Measurements from ENCODE around the gene ALX4.

Gene ALX4

DNA sequence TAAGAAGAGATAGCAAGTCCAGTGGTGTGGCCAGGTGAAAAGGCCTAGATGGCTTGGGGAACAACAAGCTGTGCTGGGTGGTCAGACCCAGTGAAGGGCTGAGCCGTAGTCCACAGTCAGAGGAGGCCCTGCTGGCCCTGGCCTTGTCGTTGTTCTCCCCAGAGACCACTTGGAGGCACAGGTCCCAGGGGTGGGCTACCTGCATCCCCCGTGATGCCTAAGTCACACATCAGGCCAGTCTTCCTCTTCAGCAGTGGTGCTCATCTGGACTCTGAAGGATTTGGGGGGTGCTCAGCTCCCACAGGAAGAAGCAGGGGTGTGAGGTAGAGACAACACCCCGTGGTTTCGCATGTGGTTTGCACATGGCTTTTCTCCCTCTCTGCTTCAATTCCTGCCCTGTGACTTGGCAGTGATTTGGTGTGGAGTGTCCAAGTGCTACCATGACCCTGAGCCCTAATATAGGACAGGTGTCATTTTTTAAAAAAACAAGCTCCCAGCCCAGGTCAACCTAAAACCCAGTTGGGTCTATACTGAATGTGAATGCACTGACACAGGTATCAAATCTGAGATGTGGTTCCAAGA lies 51.0 kb downstream of the ALX4 start:
- no peak overlapping the region for H3K18ac ChIP-seq (ENCODE audit: low read length)
- WGBS (ENCODE audit: extremely low coverage, insufficient coverage, insufficient read length), result no CpG with 5 or more reads among the region's 5 CpGs

DNA sequence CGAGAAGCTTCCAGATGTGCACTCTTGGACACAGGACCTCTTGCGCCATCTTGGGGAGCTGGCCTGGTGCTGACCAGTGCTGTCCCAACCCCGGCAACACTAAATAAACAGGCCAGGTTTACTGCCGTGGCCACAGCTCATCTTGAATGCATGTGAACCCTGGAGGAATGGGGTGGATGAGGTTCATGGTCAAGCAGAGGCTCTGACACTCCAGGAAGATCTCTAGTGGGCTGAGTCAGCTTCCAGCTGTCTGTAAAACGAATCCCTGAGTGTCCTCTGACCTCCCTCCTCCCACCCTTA lies 51.8 kb downstream of the ALX4 start:
- Histone ChIP-seq H3K36me3 (ENCODE audit: control insufficient read depth in 1 of 2, insufficient read depth in 2 of 2, low read length in 2 of 2) (no peaks in the 10 kb centered on the region), H4K12ac (ENCODE audit: low read depth, low read length) (no peak overlapping the region), H3K27ac (ENCODE audit: low read depth, low read length) (no peak overlapping the region), H3K27me3 (ENCODE audit: insufficient read depth, low read length) (no peaks in the 10 kb centered on the region), H3K4me3 (ENCODE audit: low read depth, low read length) (no peak overlapping the region), H3K14ac (ENCODE audit: low read length) (no peak overlapping the region), H2BK12ac (ENCODE audit: low read length) (no peak overlapping the region), H3K9me3 (ENCODE audit: insufficient read depth, low read depth, low read length) (no peaks in the 10 kb centered on the region), H2AFZ (ENCODE audit: insufficient read depth, low read length, poor library complexity) (no peak overlapping the region), H2AK5ac (ENCODE audit: low read length) (no peak overlapping the region), H4K8ac (ENCODE audit: low read depth, low read length) (no peak overlapping the region), H3K4ac (ENCODE audit: low read depth, low read length) (no peak overlapping the region), H4K91ac (ENCODE audit: low read depth, low read length) (no peak overlapping the region), H3K79me2 (ENCODE audit: control insufficient read depth, insufficient read depth, low read length, poor library complexity) (no peaks in the 10 kb centered on the region), H3K79me1 (ENCODE audit: low read length) (no peaks in the 10 kb centered on the region), H3K4me2 (ENCODE audit: low read length) (no peak overlapping the region), H3K4me1 (ENCODE audit: control insufficient read depth in 1 of 2, insufficient read depth in 2 of 2, low read length in 2 of 2) (no peaks in the 10 kb centered on the region), H3K9ac (ENCODE audit: low read length) (no peak overlapping the region), H3K23ac (ENCODE audit: low read length) (no peak overlapping the region), H2BK5ac (ENCODE audit: low read depth, low read length, poor library complexity) (no peak overlapping the region), H2BK120ac (ENCODE audit: insufficient read depth, low read length, poor library complexity) (no peak overlapping the region), H3K18ac (ENCODE audit: low read length) (no peak overlapping the region)
- WGBS (ENCODE audit: extremely low coverage, insufficient coverage, insufficient read length), result no CpG with 5 or more reads among the region's 5 CpGs
- no peak for DNase-seq

More for the DNA sequence above, 51.0 kb downstream of the ALX4 start:
- no peak overlapping the region for H3K4me3 ChIP-seq (ENCODE audit: low read depth, low read length)
- H3K14ac ChIP-seq (ENCODE audit: low read length), result no peak overlapping the region
- no peak overlapping the region for H4K12ac ChIP-seq (ENCODE audit: low read depth, low read length)
- no peaks in the 10 kb centered on the region for H3K4me1 ChIP-seq (ENCODE audit: control insufficient read depth in 1 of 2, insufficient read depth in 2 of 2, low read length in 2 of 2)
- no peaks in the 10 kb centered on the region for H3K9me3 ChIP-seq (ENCODE audit: insufficient read depth, low read depth, low read length)
- no peak overlapping the region for H3K27ac ChIP-seq (ENCODE audit: low read depth, low read length)
- H3K9ac ChIP-seq (ENCODE audit: low read length), result no peak overlapping the region
- no peaks in the 10 kb centered on the region for H3K79me1 ChIP-seq (ENCODE audit: low read length)
- no peak overlapping the region for H2BK12ac ChIP-seq (ENCODE audit: low read length)
- H3K23ac ChIP-seq (ENCODE audit: low read length), result no peak overlapping the region
- H3K36me3 ChIP-seq (ENCODE audit: control insufficient read depth in 1 of 2, insufficient read depth in 2 of 2, low read length in 2 of 2), result no peaks in the 10 kb centered on the region
- H2BK120ac ChIP-seq (ENCODE audit: insufficient read depth, low read length, poor library complexity), result no peak overlapping the region
- no peak overlapping the region for H2AK5ac ChIP-seq (ENCODE audit: low read length)
- H2AFZ ChIP-seq (ENCODE audit: insufficient read depth, low read length, poor library complexity), result no peak overlapping the region
- H4K8ac ChIP-seq (ENCODE audit: low read depth, low read length), result no peak overlapping the region
- no peak overlapping the region for H2BK5ac ChIP-seq (ENCODE audit: low read depth, low read length, poor library complexity)
- no peak for DNase-seq
- no peak overlapping the region for H3K4me2 ChIP-seq (ENCODE audit: low read length)
- no peak overlapping the region for H4K91ac ChIP-seq (ENCODE audit: low read depth, low read length)
- H3K4ac ChIP-seq (ENCODE audit: low read depth, low read length), result no peak overlapping the region
- H3K79me2 ChIP-seq (ENCODE audit: control insufficient read depth, insufficient read depth, low read length, poor library complexity), result no peaks in the 10 kb centered on the region
- H3K27me3 ChIP-seq (ENCODE audit: insufficient read depth, low read length), result no peaks in the 10 kb centered on the region

DNA sequence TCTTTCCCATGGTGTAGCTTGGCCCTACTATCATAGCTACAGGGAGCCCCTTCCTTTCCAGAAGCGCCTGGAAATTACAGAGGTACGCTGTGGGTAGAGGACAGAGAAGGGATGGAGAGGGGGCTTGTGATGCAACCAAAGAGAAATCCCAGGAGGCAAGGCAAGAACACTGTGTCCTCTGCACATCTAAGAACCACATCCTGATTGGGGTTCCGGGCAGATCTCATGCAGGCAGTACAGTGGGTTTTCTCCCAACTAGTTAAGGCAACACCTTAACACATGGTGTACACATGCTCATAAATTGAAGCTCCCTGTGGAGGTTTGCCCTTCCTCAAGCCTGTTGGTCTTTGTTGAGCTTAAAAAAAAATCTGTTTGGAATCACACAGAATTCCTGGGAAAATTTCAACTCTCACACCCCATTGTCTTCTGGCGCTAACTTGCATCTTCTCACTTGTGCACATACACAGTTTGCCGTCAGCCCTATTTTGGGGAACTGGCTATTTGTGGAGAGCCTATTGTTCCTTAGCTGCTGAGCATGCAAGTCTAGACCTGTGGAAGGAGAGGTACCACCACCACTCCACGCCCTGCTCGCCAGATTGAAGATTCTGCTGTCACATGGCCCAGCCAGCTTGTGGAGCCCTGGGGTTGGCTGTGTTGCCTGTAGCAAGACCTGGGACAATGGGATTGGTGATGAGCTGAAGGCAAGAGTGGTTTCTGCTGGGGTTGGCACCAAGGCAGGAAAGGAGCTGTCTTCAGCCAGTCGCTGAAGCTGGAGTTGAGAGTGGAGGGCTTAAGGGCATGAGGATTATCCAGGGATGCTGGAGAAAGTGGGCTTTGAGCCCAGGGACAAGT lies 52.4 kb downstream of the ALX4 start:
- Histone ChIP-seq H3K18ac (ENCODE audit: low read length) (no peak overlapping the region), H2BK5ac (ENCODE audit: low read depth, low read length, poor library complexity) (no peak overlapping the region), H3K4me1 (ENCODE audit: control insufficient read depth in 1 of 2, insufficient read depth in 2 of 2, low read length in 2 of 2) (no peaks in the 10 kb centered on the region), H3K23ac (ENCODE audit: low read length) (no peak overlapping the region), H3K9me3 (ENCODE audit: insufficient read depth, low read depth, low read length) (no peaks in the 10 kb centered on the region), H3K9ac (ENCODE audit: low read length) (no peak overlapping the region), H2AFZ (ENCODE audit: insufficient read depth, low read length, poor library complexity) (no peak overlapping the region), H2BK120ac (ENCODE audit: insufficient read depth, low read length, poor library complexity) (no peak overlapping the region), H3K4ac (ENCODE audit: low read depth, low read length) (no peak overlapping the region), H2BK12ac (ENCODE audit: low read length) (no peak overlapping the region), H4K8ac (ENCODE audit: low read depth, low read length) (no peak overlapping the region), H4K91ac (ENCODE audit: low read depth, low read length) (no peak overlapping the region), H2AK5ac (ENCODE audit: low read length) (no peak overlapping the region), H3K14ac (ENCODE audit: low read length) (no peak overlapping the region), H3K79me1 (ENCODE audit: low read length) (no peaks in the 10 kb centered on the region), H3K4me3 (ENCODE audit: low read depth, low read length) (no peak overlapping the region), H4K12ac (ENCODE audit: low read depth, low read length) (no peak overlapping the region), H3K36me3 (ENCODE audit: control insufficient read depth in 1 of 2, insufficient read depth in 2 of 2, low read length in 2 of 2) (no peaks in the 10 kb centered on the region), H3K27me3 (ENCODE audit: insufficient read depth, low read length) (no peaks in the 10 kb centered on the region), H3K79me2 (ENCODE audit: control insufficient read depth, insufficient read depth, low read length, poor library complexity) (no peaks in the 10 kb centered on the region), H3K4me2 (ENCODE audit: low read length) (no peak overlapping the region), H3K27ac (ENCODE audit: low read depth, low read length) (no peak overlapping the region)
- no CpG with 5 or more reads among the region's 8 CpGs for WGBS (ENCODE audit: extremely low coverage, insufficient coverage, insufficient read length)
- DNase-seq, result no peak

DNA sequence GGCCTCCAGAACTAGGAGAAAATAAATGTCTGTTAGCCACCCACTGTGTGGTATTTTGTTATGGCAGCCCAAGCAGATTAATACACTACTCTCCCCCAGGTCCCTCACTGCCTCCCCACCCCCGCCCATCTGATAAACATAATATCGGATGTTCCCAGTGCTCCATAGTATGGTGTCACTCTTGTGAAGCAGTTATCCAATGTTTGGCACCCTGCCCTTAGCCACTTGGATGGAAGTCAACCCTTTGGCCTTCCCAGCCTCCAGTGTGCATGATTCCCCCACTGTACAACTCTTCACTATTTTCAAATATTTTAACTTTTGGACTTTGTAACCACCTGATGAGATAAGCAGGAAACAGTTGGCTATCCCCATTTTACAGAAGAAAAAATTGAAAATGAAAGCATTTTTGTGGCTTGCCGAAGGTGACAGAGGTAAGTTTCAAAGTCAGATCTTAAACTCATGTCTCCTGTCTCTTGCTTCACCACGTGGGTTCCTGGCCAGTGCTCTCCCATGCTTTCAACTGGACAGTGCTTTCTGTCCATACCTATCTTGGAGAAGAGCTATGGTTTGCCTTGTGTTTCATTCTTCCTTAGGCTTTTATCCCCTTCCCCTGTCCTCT lies 53.2 kb downstream of the ALX4 start:
- no peak overlapping the region for H3K4me2 ChIP-seq (ENCODE audit: low read length)
- no peak overlapping the region for H4K12ac ChIP-seq (ENCODE audit: low read depth, low read length)
- H3K9ac ChIP-seq (ENCODE audit: low read length), result no peak overlapping the region
- H3K18ac ChIP-seq (ENCODE audit: low read length), result no peak overlapping the region
- no peak for DNase-seq
- H3K79me2 ChIP-seq (ENCODE audit: control insufficient read depth, insufficient read depth, low read length, poor library complexity), result no peaks in the 10 kb centered on the region
- H3K27me3 ChIP-seq (ENCODE audit: insufficient read depth, low read length), result no peaks in the 10 kb centered on the region
- no peaks in the 10 kb centered on the region for H3K4me1 ChIP-seq (ENCODE audit: control insufficient read depth in 1 of 2, insufficient read depth in 2 of 2, low read length in 2 of 2)
- H2BK120ac ChIP-seq (ENCODE audit: insufficient read depth, low read length, poor library complexity), result no peak overlapping the region
- H2BK12ac ChIP-seq (ENCODE audit: low read length), result no peak overlapping the region
- no peak overlapping the region for H2AFZ ChIP-seq (ENCODE audit: insufficient read depth, low read length, poor library complexity)
- no peaks in the 10 kb centered on the region for H3K36me3 ChIP-seq (ENCODE audit: control insufficient read depth in 1 of 2, insufficient read depth in 2 of 2, low read length in 2 of 2)
- H3K9me3 ChIP-seq (ENCODE audit: insufficient read depth, low read depth, low read length), result no peaks in the 10 kb centered on the region
- no peak overlapping the region for H2AK5ac ChIP-seq (ENCODE audit: low read length)
- no peak overlapping the region for H4K91ac ChIP-seq (ENCODE audit: low read depth, low read length)
- WGBS (ENCODE audit: extremely low coverage, insufficient coverage, insufficient read length), result no CpG with 5 or more reads among the region's 4 CpGs
- no peak overlapping the region for H2BK5ac ChIP-seq (ENCODE audit: low read depth, low read length, poor library complexity)
- no peak overlapping the region for H3K23ac ChIP-seq (ENCODE audit: low read length)
- H4K8ac ChIP-seq (ENCODE audit: low read depth, low read length), result no peak overlapping the region
- H3K4ac ChIP-seq (ENCODE audit: low read depth, low read length), result no peak overlapping the region
- no peak overlapping the region for H3K4me3 ChIP-seq (ENCODE audit: low read depth, low read length)
- H3K27ac ChIP-seq (ENCODE audit: low read depth, low read length), result no peak overlapping the region
- no peak overlapping the region for H3K14ac ChIP-seq (ENCODE audit: low read length)
- no peaks in the 10 kb centered on the region for H3K79me1 ChIP-seq (ENCODE audit: low read length)
